NCI-H2029 treated with DMSO at 0.1 percent for 48 hours (cell line): ENCODE results near the gene ZNF576.
"Not testable (repeated sequence)": the region's sequence is repeated elsewhere in the genome, so short reads cannot be mapped to it uniquely, and the experiment has no call there.

ENCODE experiments used
- DNase-seq: peaks from one replicate; lab custom pipeline; 2025; lab: John Stamatoyannopoulos, UW

The ZNF576 gene

GRCh38 chr19:43626838-43627237 is 30.4 kb downstream of the ZNF576 start:
- no peak for DNase-seq

DNA sequence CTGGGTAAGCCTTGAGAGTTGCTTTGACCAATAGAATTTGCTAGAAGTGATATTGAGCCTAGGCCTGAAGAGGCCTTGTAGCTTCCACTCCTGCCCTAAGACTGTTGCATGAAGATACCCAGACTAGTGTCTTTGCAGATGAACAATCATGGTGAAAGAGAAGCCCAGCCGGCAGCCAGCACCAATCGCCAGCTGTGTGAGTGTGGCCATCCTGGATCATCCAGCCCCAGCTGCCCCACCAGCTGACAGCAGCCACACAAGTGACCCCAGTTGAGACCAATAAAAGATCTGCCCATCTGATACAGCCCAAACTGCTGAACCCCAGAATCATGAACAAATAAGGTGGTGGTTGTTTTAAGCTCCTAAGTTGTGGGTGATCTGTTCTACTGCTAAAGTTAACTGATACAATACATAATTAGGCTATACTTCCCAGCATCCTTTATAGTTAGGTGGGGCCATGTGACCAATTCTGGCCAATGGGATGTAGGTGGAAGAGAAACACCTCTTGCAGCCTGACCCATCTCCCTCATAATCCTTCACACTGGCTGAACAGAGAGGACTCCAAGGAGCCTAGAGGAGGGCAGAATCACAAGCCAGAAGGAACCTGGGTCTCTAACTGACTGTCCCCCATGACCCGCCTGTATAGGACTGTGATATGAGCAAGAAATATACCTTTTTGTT is 32.4 kb downstream of the ZNF576 start:
- no peak for DNase-seq

- no peak for DNase-seq
These were observed 35.1 kb downstream of the ZNF576 start for GRCh38 chr19:43631491-43631890.

DNA sequence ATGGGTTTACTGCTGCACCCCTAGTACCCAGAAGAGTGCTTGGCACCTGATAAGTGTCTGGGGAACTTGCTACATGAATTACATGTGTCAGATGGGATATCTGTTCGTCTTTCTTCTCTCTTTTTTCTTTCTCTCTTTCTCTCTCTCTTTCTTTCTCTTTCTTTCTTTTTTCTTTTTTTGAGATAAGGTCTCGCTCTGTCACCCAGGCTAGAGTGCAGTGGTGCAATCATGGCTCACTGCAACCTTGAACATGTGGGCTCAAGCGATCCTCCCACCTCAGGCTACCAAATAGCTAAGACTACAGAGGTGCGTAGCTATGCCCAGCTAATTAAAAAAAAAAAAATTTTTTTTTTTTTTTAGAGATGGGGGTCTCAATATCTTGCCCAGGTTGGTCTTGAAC is 37.1 kb downstream of the ZNF576 start:
- DNase-seq, result no peak

DNA sequence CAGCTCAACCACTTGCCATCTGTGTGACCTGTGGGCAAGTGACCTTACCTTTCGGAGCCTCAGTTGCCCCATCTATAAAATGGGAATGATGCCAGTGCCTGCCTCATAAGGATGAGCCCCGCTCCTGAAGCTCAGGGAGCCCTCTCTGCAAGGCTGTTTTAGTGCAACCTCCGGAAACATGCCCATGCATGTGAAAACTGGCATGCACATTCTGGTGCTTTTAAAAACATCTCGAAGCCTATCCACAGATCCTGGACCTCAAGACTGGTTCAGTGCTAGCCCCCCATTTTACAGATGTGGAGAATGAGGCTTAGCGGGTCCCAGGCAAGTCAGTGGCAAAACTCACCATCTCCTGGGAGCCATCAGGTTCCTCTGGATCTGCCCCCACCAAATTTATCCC is 37.7 kb downstream of the ZNF576 start:
- DNase-seq, result no peak

- DNase-seq, result no peak
These were observed 38.1 kb downstream of the ZNF576 start for GRCh38 chr19:43634506-43634871.

DNA sequence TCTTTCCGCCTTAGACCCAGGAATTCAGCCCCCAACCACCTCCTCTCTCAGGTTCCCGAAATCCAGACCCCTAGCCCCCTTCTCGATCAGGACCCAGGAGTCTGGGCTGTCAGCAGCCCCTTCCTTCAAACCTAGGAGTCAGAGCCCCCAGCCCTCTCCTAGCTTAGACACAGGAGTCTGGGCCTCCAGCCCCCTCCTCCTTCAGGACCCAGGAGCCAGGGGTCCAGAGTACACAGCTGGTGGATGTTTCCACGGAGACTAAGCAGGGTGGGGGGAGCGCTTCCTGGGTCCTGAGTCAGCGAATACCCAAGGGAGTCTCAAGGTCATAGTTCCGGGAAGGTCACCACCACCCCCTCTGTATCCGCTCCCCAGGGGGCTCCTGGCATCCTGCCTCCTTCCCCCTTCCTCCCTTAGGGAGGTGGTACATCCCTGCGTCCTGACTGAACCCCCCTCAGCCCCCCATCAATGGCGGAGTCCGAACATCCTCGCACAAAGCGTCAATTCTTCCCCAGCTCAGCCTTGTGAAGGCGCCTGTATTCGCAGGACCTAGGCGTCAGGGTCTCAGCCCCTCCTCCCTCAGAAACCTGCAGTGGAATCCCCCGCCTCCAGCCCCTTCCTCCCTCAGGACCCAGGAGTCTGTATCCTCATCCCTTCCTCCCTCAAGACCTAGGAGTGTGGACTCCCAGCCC is 38.6 kb downstream of the ZNF576 start:
- no peak for DNase-seq

DNA sequence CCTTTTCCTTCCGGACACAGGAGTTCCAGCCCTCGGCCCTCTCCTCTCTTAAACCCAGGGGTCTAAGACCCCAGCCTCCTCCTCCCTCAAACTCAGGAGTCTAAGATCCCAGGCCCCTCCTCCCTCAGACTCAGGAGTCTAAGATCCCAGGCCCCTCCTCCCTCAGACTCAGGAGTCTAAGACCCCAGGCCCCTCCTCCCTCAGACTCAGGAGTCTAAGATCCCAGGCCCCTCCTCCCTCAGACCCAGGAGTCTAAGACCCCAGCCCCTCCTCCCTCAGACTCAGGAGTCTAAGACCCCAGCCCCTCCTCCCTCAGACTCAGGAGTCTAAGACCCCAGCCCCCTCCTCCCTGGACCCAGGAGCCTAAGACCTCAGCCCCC is 39.2 kb downstream of the ZNF576 start:
- not testable (repeated sequence) for DNase-seq

GRCh38 chr19:43636121-43636683 is 39.8 kb downstream of the ZNF576 start:
- no peak for DNase-seq

GRCh38 chr19:43638214-43638994 is 42.0 kb downstream of the ZNF576 start:
- DNase-seq, result no peak

- DNase-seq, result no peak
These were observed 42.7 kb downstream of the ZNF576 start for GRCh38 chr19:43638995-43639518.

DNA sequence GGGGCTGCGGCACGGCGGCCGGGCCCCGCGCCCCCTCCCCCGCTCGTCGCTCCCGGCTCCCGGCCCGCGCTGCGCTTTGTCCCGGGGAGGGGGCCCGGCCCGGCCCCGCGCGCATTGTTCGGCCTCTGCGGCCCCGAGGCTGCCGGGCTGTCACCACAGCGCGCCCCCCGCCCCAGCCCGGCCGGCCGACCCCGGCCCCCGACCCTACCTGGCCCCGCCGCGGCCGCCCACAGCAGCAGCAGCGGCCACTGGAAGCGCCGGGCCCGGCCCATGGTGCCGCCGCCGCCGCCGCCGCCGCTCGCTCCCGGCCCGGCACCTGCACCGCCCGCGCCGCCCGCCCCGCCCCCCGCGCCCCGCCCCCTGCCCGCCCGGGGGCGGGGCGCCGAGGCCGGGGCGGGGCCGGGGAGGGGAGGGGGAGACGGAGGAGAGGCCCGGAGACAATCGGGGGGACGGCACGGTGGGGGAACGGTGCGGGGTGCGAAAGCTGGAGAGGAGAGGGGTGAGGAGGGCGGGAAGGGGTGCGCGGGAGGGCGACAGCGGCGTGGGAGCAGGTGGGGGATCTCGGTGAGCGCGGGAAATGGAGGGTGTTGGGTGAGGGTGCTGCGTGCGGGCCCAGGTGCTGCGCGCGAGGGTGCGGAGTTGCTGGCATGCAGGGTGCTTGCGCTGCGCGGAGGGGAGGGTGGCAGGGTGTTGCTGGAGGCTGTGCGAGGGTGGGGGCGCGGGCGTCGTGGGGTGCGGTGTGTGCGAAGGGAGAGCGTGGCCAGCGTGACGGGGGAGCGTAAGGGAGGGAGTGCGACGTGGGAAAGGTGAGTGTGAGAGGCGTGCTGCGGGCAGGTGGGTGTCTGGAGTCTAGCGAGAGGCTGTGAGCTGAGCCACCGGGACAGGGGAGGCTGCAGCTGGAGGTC is 43.4 kb downstream of the ZNF576 start, which contains the start of gene CADM4:
TSS of gene CADM4 (minus strand) at position 332 of the 905 bp plus-strand sequence. CDS start at position 272, 60 bp downstream.
- DNase-seq, result no peak

- no peak for DNase-seq
These were observed 44.0 kb downstream of the ZNF576 start for GRCh38 chr19:43640424-43640757.

- no peak for DNase-seq
These were observed 44.9 kb downstream of the ZNF576 start for GRCh38 chr19:43641333-43641732.

GRCh38 chr19:43642531-43642930 is 46.1 kb downstream of the ZNF576 start:
- DNase-seq, result no peak

DNA sequence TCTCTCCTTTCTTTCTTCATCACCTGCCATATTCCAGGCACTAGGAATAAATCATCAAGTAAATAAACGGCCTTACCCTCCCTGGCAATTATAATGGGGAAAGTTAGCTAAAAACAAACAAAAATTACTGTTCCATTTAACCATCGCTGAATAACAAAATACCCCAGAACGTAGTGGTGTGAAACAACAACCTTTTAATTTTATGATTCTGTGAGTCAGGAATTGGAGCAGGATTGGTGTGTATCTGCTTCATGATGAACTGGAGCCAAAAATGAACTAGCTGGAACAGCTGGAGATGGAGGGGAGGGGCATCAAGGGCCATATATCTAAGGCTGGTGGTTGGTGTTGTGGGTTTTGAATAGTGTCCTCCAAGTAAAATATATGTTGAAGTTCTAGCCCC is 46.9 kb downstream of the ZNF576 start:
- DNase-seq, result no peak

GRCh38 chr19:43644181-43644580 is 47.8 kb downstream of the ZNF576 start:
- DNase-seq, result no peak

- DNase-seq, result no peak
These were observed 52.2 kb downstream of the ZNF576 start for GRCh38 chr19:43648633-43649032.

DNA sequence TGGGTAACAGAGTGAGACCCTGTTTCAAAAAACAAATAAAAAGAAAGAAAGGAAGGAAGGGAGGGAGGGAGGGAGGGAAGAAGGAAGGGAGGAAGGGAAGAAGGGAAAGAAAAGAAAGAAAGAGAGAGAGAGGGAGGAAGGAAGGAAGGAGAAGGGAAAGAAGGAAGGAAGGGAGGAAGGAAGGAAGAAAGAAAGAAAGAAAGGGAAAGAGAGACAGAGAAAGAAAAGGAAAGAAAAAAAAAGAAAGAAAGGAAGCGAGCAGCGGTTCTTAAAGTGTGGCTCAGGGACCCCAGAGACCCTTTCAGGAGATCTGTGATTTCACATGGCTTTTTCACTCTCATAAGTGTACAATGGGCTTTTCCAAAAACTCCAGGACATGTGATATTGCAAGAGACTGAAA is 53.1 kb downstream of the ZNF576 start:
- DNase-seq, result no peak

- DNase-seq, result not testable (repeated sequence)
These were observed 53.9 kb downstream of the ZNF576 start for GRCh38 chr19:43650276-43650675.
